Heart left ventricle (tissue), 16 donors: Measurements from ENCODE around the gene TGFBR2. TPM values are rescaled to one million over a fixed set of nuclear protein-coding genes. Genes with fewer than 3 reads are reported as not detected.
A peak's percentile ranks its signal among the peaks of the same experiment; 100 is the strongest.

ENCODE experiments used
- ATAC-seq, 4 donors: fragments of 200-7000 bp; cut with Tn5 transposase; one replicate each; pipeline ENCODE4 v1.9.1; 2020 to 2022; ENCODE audit warnings: moderate library complexity in 4 of 4, mild to moderate bottlenecking in 3 of 4, moderate number of reproducible peaks in 1 of 4
- DNase-seq, 5 donors: peaks; one replicate each; pipeline ENCODE4 v3.0.0-alpha.2; 2020
- H3K27ac ChIP-seq, 12 donors: fragments of 200-600 bp; sonication (generic) in 4 of 12; one replicate each; pipeline versions ENCODE4 v1.5.0 to v1.8.0; 2016 to 2022; ENCODE audit warnings: mild to moderate bottlenecking in 2 of 12
- H3K27me3 ChIP-seq, 9 donors: fragments of 200-600 bp; sonication (generic) in 2 of 9; one replicate each; pipeline versions ENCODE4 v1.5.1 to v1.8.0; 2016 to 2022; ENCODE audit warnings: mild to moderate bottlenecking in 3 of 9
- H3K36me3 ChIP-seq, 9 donors: fragments of 200-600 bp; sonication (generic) in 2 of 9; one replicate each; pipeline versions ENCODE4 v1.5.0 to v1.8.0; 2018 to 2022; ENCODE audit warnings: mild to moderate bottlenecking in 2 of 9
- H3K4me1 ChIP-seq, 12 donors: fragments of 200-600 bp; sonication (generic) in 4 of 12; one replicate each; pipeline versions ENCODE4 v1.5.0 to v1.8.0; 2016 to 2022; ENCODE audit warnings: mild to moderate bottlenecking in 3 of 12
- H3K4me3 ChIP-seq, 12 donors: fragments of 200-600 bp; sonication (generic) in 4 of 12; one replicate each; pipeline versions ENCODE4 v1.5.0 to v1.8.0; 2017 to 2022; ENCODE audit warnings: mild to moderate bottlenecking in 9 of 12, moderate library complexity in 4 of 12
- H3K9me3 ChIP-seq, 12 donors: fragments of 200-600 bp; sonication (generic) in 4 of 12; one replicate each; pipeline versions ENCODE4 v1.5.0 to v1.8.0; 2016 to 2022; ENCODE audit warnings: mild to moderate bottlenecking in 1 of 12
- CTCF ChIP-seq, 12 donors: fragments of 200-600 bp; sonication (generic) in 4 of 12; IDR thresholded peaks; one replicate each; pipeline versions ENCODE4 v1.5.0 to v1.8.0; 2018 to 2022; ENCODE audit warnings: antibody characterized with exemption in 12 of 12, mild to moderate bottlenecking in 5 of 12
- POLR2A ChIP-seq, 2 donors: fragments of 450-650 bp; IDR thresholded peaks; one replicate each; pipeline ENCODE4 v1.6.1; 2017; ENCODE audit warnings: antibody characterized with exemption in 2 of 2, mild to moderate bottlenecking in 2 of 2, moderate library complexity in 2 of 2
- WGBS, 4 donors: extraction: QIAGEN DNeasy Blood & Tissue Kit in 2 of 4; methylation state at CpG; one replicate each; pipeline versions ENCODE4 v1.1.5 to v1.1.7; 2013 to 2018; 5-methylcytosine and 5-hydroxymethylcytosine counted together
- intact Hi-C, 10 donors: fragments of 100-400 bp; cut with DNase I; formaldehyde crosslinking; loops; one replicate each; pipeline versions ENCODE4 v1.11.1 to v1.14.2; 2022
- polyA plus RNA-seq, 2 donors: library from polyadenylated mRNA; stranded (reverse); fragments of 200-250 nt; gene quantifications; one replicate each; pipeline ENCODE4 v1.2.3, GENCODE V29; 2013
- total RNA-seq, 9 donors: library from RNA; depleted of rRNA in 2 of 9; stranded (reverse); fragments of >200 nt in 2 of 9; fragmentation: NEBNext Ultra II Directional in 3 of 9; extraction: Animal tissue kit (Norgen Biotek cat#: 25700) in 3 of 9; gene quantifications; one replicate each; pipeline versions ENCODE4 v1.1.0 to v1.2.4, GENCODE V29; 2016 to 2023
- donor health status: ischemic (EF 13 %, LVEDD 7.1; RV severe dilation, severe dysfunction).
- donor health status: healthy with polysubstance abuse.
- donor health status: DM: no; HTN: yes; CAD: no.
- donor health status: DM: no; HTN: no; CAD: no.
- donor health status: ischemic (EF 25% LVEDD 6.9; RV normal size, moderate dysfunction).
- donor health status: ischemic (EF 25% LVEDD 5.7; RV mildly dilated, moderate dysfunction).
- donor health status: healthy.
- donor health status: DM: yes; HTN: yes; CAD: no.
- donor health status: ischemic (EF 35%, LVEDD 5.7; RV mildly dilated, moderate dysfunction).
- donor health status: nonischemic (EF 11% LVEDD 7.7; RV severe dilation, severe dysfunction).
- donor health status: DM: yes; HTN: yes; CAD: no.
- donor health status: PGD.
- donor health status: ischemic (EF 29% LVEDD 5.4; RV normal size, mild dysfunction).
- donor health status: nonischemic (EF 23%, LVEDD 6.1; RV moderate dilation, normal function).

The TGFBR2 gene
- total and polyA plus RNA-seq, 11 donors: 13.8 to 217 (median 143) TPM

GRCh38 chr3:30578986-30579579 lies 27.3 kb upstream of the TGFBR2 start:
- WGBS, 4 donors: 96 to 99% (median 98%) methylated on average over 4 of the region's 4 CpGs
- DNase-seq (no peak), ATAC-seq (no peak)
- intact Hi-C loops: loop anchor here in 2 of 10 donors (5.0 to 10.0 kb wide), 2 partner anchors 64 to 132 kb away; no protein-coding TSS in a partner anchor
- no peaks in the 10 kb centered on the region for H3K36me3 ChIP-seq
- peaks cover 0 to 16% (median 8%) of the 10 kb centered on the region in 12 donors for H3K4me1 ChIP-seq
- no peak for TF ChIP-seq CTCF (IDR thresholded peaks at IDR 0.05)
- TF ChIP-seq POLR2A (IDR thresholded peaks at IDR 0.05): no peak
- H3K27me3 ChIP-seq: no peaks in the 10 kb centered on the region
- no peak overlapping the region for H3K4me3 ChIP-seq
- peak overlapping the region in 1 of 12 donors; percentile 28 for H3K27ac ChIP-seq
- H3K9me3 ChIP-seq: no peaks in the 10 kb centered on the region

GRCh38 chr3:30581067-30581585 lies 25.3 kb upstream of the TGFBR2 start:
- no peak overlapping the region for H3K27ac ChIP-seq
- intact Hi-C loops: no loop called here
- peaks cover 0 to 16% (median 8%) of the 10 kb centered on the region in 12 donors for H3K4me1 ChIP-seq
- no peak for DNase-seq
- H3K36me3 ChIP-seq: no peaks in the 10 kb centered on the region
- ATAC-seq: peak in 1 of 4 donors; percentile 10
- H3K4me3 ChIP-seq: no peak overlapping the region
- no peak for TF ChIP-seq POLR2A (IDR thresholded peaks at IDR 0.05)
- peak in 2 of 12 donors; percentile 6 to 9 for TF ChIP-seq CTCF (IDR thresholded peaks at IDR 0.05)
- H3K27me3 ChIP-seq: no peaks in the 10 kb centered on the region
- WGBS, 4 donors: 84 to 90% (median 88%) methylated on average over 15 of the region's 15 CpGs
- H3K9me3 ChIP-seq: no peaks in the 10 kb centered on the region

GRCh38 chr3:30581982-30582381 lies 24.4 kb upstream of the TGFBR2 start:
- 87 to 93% (median 89%) methylated on average over 2 of the region's 2 CpGs for WGBS, 4 donors
- H3K27ac ChIP-seq: no peak overlapping the region
- intact Hi-C loops: no loop called here
- peaks cover 0 to 19% (median 10%) of the 10 kb centered on the region in 12 donors for H3K4me1 ChIP-seq
- H3K36me3 ChIP-seq: no peaks in the 10 kb centered on the region
- H3K9me3 ChIP-seq: no peaks in the 10 kb centered on the region
- H3K4me3 ChIP-seq: no peak overlapping the region
- ATAC-seq (no peak), DNase-seq (no peak)
- TF ChIP-seq CTCF (IDR thresholded peaks at IDR 0.05) (no peak), POLR2A (IDR thresholded peaks at IDR 0.05) (no peak)
- H3K27me3 ChIP-seq: no peaks in the 10 kb centered on the region

- intact Hi-C loops: no loop called here
- ATAC-seq: no peak
- H3K9me3 ChIP-seq: no peaks in the 10 kb centered on the region
- peaks cover 0 to 17% (median 9%) of the 10 kb centered on the region in 12 donors for H3K4me1 ChIP-seq
- no peak overlapping the region for H3K4me3 ChIP-seq
- H3K36me3 ChIP-seq: no peaks in the 10 kb centered on the region
- no peaks in the 10 kb centered on the region for H3K27me3 ChIP-seq
- H3K27ac ChIP-seq: no peak overlapping the region
- TF ChIP-seq CTCF (IDR thresholded peaks at IDR 0.05) (no peak), POLR2A (IDR thresholded peaks at IDR 0.05) (no peak)
- 96 to 100% (median 98%) methylated on average over 1 of the region's 1 CpG for WGBS, 4 donors
- DNase-seq: no peak
Observed at GRCh38 chr3:30583973-30584372, 22.4 kb upstream of the TGFBR2 start.
